ENCODE data around the gene ABCF1. TPM values are rescaled to one million over a fixed set of nuclear protein-coding genes. Genes with fewer than 3 reads are reported as not detected.

ABCF1 gene
- total and polyA plus RNA-seq, 2 of the 8 experiments (the other 6 are each of a cell fraction or from before 2014, with no cell fraction given), result 48.8 to 123 TPM

DNA sequence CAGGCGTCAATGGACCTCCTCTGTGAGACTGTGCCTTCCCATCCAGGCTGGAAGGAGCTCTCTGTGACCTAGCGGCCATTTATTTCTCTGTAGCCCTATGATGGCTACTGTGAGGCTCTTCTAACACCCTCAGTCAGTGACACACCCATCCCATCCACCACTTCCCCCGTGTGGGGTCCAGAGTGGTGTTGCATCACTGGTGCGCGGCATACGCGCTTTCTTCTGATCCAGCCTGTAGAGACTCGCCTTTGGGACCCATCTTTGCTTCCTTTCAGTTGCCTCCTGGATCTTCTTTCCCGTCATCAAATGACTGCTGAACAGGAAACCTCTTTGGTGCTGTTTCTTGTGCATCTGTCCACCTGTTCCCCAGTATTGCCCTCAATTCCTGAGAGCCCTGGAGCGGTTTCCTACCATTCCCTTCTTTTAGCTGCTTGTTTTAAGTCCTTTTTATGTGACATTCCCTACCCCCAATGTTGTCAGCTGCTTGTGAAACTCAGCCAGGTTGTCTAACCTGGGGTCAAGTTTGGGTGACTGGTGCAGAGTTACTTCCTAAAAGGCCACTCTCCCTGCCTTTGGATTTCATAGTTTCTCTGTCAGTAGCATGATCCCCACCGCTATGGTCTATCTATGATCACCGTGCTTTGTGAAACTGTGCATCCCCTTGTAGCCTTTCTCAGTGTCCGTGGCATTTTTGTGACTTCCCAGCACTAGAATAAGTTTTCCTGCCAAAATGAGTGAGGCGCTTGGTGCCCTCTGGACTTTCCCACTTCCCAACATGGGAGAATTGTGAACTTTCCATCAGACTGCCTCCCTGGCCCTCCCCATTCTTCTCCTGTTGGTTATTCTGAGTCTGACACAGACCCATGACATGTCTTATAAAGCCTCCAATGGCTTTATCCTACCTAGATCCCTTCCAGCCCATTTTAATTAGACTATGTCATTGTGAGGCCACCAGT is 8.5 kb upstream of the ABCF1 start:
- Histone ChIP-seq H3K9ac (replicated peaks in 1 of 4; ENCODE audit: extremely low read depth in 1 of 4, low read depth in 3 of 4, low read length in 3 of 4) (no peak overlapping the region), H3K23ac (ENCODE audit: insufficient read length) (no peak overlapping the region), H3K4me2 (ENCODE audit: insufficient read depth in 1 of 2, low read depth in 2 of 2, low read length in 2 of 2) (no peak overlapping the region), H3K79me1 (ENCODE audit: low read depth, low read length) (0 out of 2 replicates have a peak, but pooled peaks cover 1% of the 10 kb centered on the region), H3K27ac (ENCODE audit: low read depth, low read length) (no peak overlapping the region), H3K14ac (ENCODE audit: insufficient read length) (no peak overlapping the region), H3K56ac (replicated peaks; ENCODE audit: insufficient read length, low read depth, low read length) (no peak overlapping the region), H2AK5ac (ENCODE audit: low read depth, low read length) (no peak overlapping the region), H3K9me3 (ENCODE audit: insufficient read depth in 2 of 2, low read depth in 1 of 2, low read length in 1 of 2) (no peaks in the 10 kb centered on the region), H3K18ac (ENCODE audit: extremely low read depth, low read length) (no peak overlapping the region), H2AFZ (ENCODE audit: low read length) (no peak overlapping the region), H4K5ac (ENCODE audit: insufficient read length, low read depth, low read length) (no peak overlapping the region), H2BK120ac (replicated peaks; ENCODE audit: low read depth, low read length) (no peak overlapping the region), H2BK15ac (ENCODE audit: low read length) (no peak overlapping the region), H2BK12ac (ENCODE audit: low read depth, low read length) (no peak overlapping the region), H3K27me3 (replicated peaks in 1 of 4; ENCODE audit: control insufficient read depth in 3 of 4, extremely low read depth in 1 of 4, insufficient read depth in 3 of 4, low read length in 3 of 4) (no peaks in the 10 kb centered on the region), H3K36me3 (ENCODE audit: control insufficient read depth in 2 of 4, insufficient read depth in 4 of 4, low read length in 3 of 4) (peaks cover 8 to 25% (median 12%) of the 10 kb centered on the region in 4 experiments), H4K20me1 (replicated peaks in 1 of 2; ENCODE audit: control insufficient read depth in 1 of 2, insufficient read depth in 2 of 2, low read length in 2 of 2) (peaks cover 6 to 11% of the 10 kb centered on the region in 2 experiments), H4K91ac (replicated peaks; ENCODE audit: insufficient read length, low read length) (no peak overlapping the region), H3K4me1 (replicated peaks in 1 of 4; ENCODE audit: control insufficient read depth in 3 of 4, insufficient read depth in 4 of 4, low read length in 3 of 4) (0 out of 7 replicates have a peak, but pooled peaks cover 0 to under 1% (median 0%) of the 10 kb centered on the region in 4 experiments), H2BK5ac (ENCODE audit: low read depth, low read length) (no peak overlapping the region), H3K4me3 (ENCODE audit: extremely low read depth in 1 of 4, insufficient read depth in 2 of 4, low read depth in 3 of 4, low read length in 4 of 4) (no peak overlapping the region), H3K79me2 (ENCODE audit: control insufficient read depth in 1 of 2, insufficient read depth in 2 of 2, low read length in 2 of 2) (peaks cover 3 to 14% of the 10 kb centered on the region in 2 experiments; a peak in 3 of 4 replicates), H3K23me2 (ENCODE audit: low read depth, low read length) (0 out of 2 replicates have a peak, but pooled peaks cover under 1% of the 10 kb centered on the region), H4K8ac (ENCODE audit: extremely low read depth, insufficient read depth, low read length) (no peak overlapping the region), H3K4ac (replicated peaks; ENCODE audit: insufficient read length, low read depth, low read length) (no peak overlapping the region), H2BK20ac (ENCODE audit: low read length) (no peak overlapping the region)
- POLR2A ChIA-PET (ENCODE audit: partially characterized antibody), result interaction anchor here (0.5 to 2.6 kb wide), 13 partner anchors 8 to 55 kb away, joined by 3 to 9 read pairs (median 3); partner anchors contain the start of genes ABCF1, MRPS18B and PPP1R10
- WGBS, 2 experiments (ENCODE audit: extremely low coverage in 1 of 2, insufficient coverage in 1 of 2, insufficient read length in 1 of 2, insufficient replicate concordance in 2 of 2, low coverage in 1 of 2, low lambda C conversion rate in 2 of 2, missing lambda C conversion rate in 1 of 2), result 89% methylated on average over 14 of the region's 14 CpGs; no CpG with 5 or more reads in 1 of the 2 experiments
- CTCF ChIA-PET (ENCODE audit: partially characterized antibody), result interaction anchor here (0.7 to 1.4 kb wide), 6 partner anchors 8 to 35 kb away, joined by 3 to 6 read pairs (median 3); partner anchors contain the start of gene ABCF1
- no peak for FAIRE-seq
- no peak for DNase-seq (ENCODE audit: low read depth in 1 of 2, low spot score in 2 of 2)
- TF ChIP-seq YY1 (IDR thresholded peaks at IDR 0.05; ENCODE audit: low read depth, low read length) (no peak), SP2 (IDR thresholded peaks at IDR 0.05; ENCODE audit: low read length) (no peak), CHD1 (IDR thresholded peaks at IDR 0.05; ENCODE audit: low read depth, low read length) (no peak), EGR1 (IDR thresholded peaks at IDR 0.05; ENCODE audit: borderline replicate concordance, low read depth, low read length) (no peak), NANOG (IDR thresholded peaks at IDR 0.05; ENCODE audit: insufficient read depth, low read depth, low read length, poor library complexity, severe bottlenecking) (no peak), TCF12 (IDR thresholded peaks at IDR 0.05; ENCODE audit: low read depth, low read length) (no peak), CBX5 (IDR thresholded peaks at IDR 0.05; ENCODE audit: low read depth, low read length) (no peak), KDM5A (IDR thresholded peaks at IDR 0.05; ENCODE audit: low read length) (no peak), BACH1 (IDR thresholded peaks at IDR 0.05; ENCODE audit: low read length) (no peak), JUND (IDR thresholded peaks at IDR 0.05; ENCODE audit: low read length) (no peak), RBBP5 (IDR thresholded peaks at IDR 0.05; ENCODE audit: borderline replicate concordance, low read depth, low read length) (no peak)
- TF ChIP-seq, protein P1, sequence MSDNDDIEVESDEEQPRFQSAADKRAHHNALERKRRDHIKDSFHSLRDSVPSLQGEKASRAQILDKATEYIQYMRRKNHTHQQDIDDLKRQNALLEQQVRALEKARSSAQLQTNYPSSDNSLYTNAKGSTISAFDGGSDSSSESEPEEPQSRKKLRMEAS (IDR thresholded peaks at IDR 0.05), result no peak
